Left ventricle myocardium inferior (tissue), 1 donor: ENCODE data around the gene MCC. TPM values are rescaled to one million over a fixed set of nuclear protein-coding genes. Genes with fewer than 3 reads are reported as not detected.

Experiments used
- DNase-seq: peaks from one replicate; pipeline ENCODE4 v3.0.0-alpha.2; 2020
- H3K27ac ChIP-seq: fragments of 200-600 bp; replicated peaks from 2 replicates; pipeline ENCODE4 v1.8.0; 2021
- H3K27me3 ChIP-seq: fragments of 200-600 bp; 2 replicates; pipeline ENCODE4 v1.8.0; 2021; ENCODE audit warnings: low read depth
- H3K36me3 ChIP-seq: fragments of 200-600 bp; 2 replicates; pipeline ENCODE4 v1.8.0; 2021
- H3K4me1 ChIP-seq: fragments of 200-600 bp; 2 replicates; pipeline ENCODE4 v1.8.0; 2021
- H3K4me3 ChIP-seq: fragments of 200-600 bp; 2 replicates; pipeline ENCODE4 v1.8.0; 2021; ENCODE audit warnings: mild to moderate bottlenecking, moderate library complexity
- H3K9me3 ChIP-seq: fragments of 200-600 bp; replicated peaks from 2 replicates; pipeline ENCODE4 v1.8.0; 2021
- CTCF ChIP-seq: fragments of 200-600 bp; IDR thresholded peaks from 2 replicates; pipeline ENCODE4 v1.8.0; 2021; ENCODE audit warnings: antibody characterized with exemption, mild to moderate bottlenecking, borderline replicate concordance
- intact Hi-C: fragments of 100-400 bp; cut with micrococcal nuclease; formaldehyde crosslinking; loops from one replicate; pipeline ENCODE4 v1.11.0; 2022
- total RNA-seq: library from RNA; stranded (reverse); fragmentation: NEBNext Ultra II Directional; extraction: Animal tissue kit (Norgen Biotek cat#: 25700); gene quantifications from one replicate; pipeline ENCODE4 v1.2.1, GENCODE V29; 2021
- donor health status: DM: no; HTN: yes; CAD: no; lungs with severe emphysema.

Gene MCC
- total RNA-seq, 1 donor from 2014 or later = 31.6 TPM

- TF ChIP-seq CTCF = no peak
- Histone ChIP-seq H3K36me3 (no peaks in the 10 kb centered on the region), H3K4me1 (peaks cover 50% of the 10 kb centered on the region), H3K27me3 (no peaks in the 10 kb centered on the region), H3K27ac (peak overlapping the region; percentile 54), H3K4me3 (no peak overlapping the region), H3K9me3 (no peaks in the 10 kb centered on the region)
- intact Hi-C loops = no loop called here
- no peak for DNase-seq
Observed at GRCh38 chr5:113256671-113257452, 231.4 kb downstream of the MCC start.

- TF ChIP-seq CTCF = no peak
- DNase-seq = no peak
- Histone ChIP-seq H3K9me3 (no peaks in the 10 kb centered on the region), H3K4me1 (peaks cover 61% of the 10 kb centered on the region), H3K27me3 (no peaks in the 10 kb centered on the region), H3K36me3 (no peaks in the 10 kb centered on the region), H3K27ac (peak overlapping the region; percentile 54), H3K4me3 (no peak overlapping the region)
- intact Hi-C loops = no loop called here
Observed at GRCh38 chr5:113255579-113256386, 232.5 kb downstream of the MCC start.

- H3K36me3 ChIP-seq = no peaks in the 10 kb centered on the region
- no peak for DNase-seq
- H3K9me3 ChIP-seq = no peaks in the 10 kb centered on the region
- peak overlapping the region; percentile 54 for H3K27ac ChIP-seq
- TF ChIP-seq CTCF = no peak
- H3K4me3 ChIP-seq = no peak overlapping the region
- H3K27me3 ChIP-seq = no peaks in the 10 kb centered on the region
- intact Hi-C loops = no loop called here
- H3K4me1 ChIP-seq = peaks cover 68% of the 10 kb centered on the region
Observed at GRCh38 chr5:113255105-113255504, 233.1 kb downstream of the MCC start.

- Histone ChIP-seq H3K36me3 (no peaks in the 10 kb centered on the region), H3K9me3 (no peaks in the 10 kb centered on the region), H3K27ac (no peak overlapping the region), H3K4me1 (peaks cover 78% of the 10 kb centered on the region), H3K27me3 (no peaks in the 10 kb centered on the region), H3K4me3 (no peak overlapping the region)
- TF ChIP-seq CTCF = no peak
- DNase-seq = no peak
- intact Hi-C loops = no loop called here
Observed at GRCh38 chr5:113253037-113253436, 235.2 kb downstream of the MCC start.

- H3K36me3 ChIP-seq = no peaks in the 10 kb centered on the region
- TF ChIP-seq CTCF = no peak
- intact Hi-C loops = no loop called here
- no peak for DNase-seq
- no peak overlapping the region for H3K4me3 ChIP-seq
- H3K27me3 ChIP-seq = no peaks in the 10 kb centered on the region
- H3K9me3 ChIP-seq = no peaks in the 10 kb centered on the region
- peak overlapping the region; percentile 82 for H3K27ac ChIP-seq
- H3K4me1 ChIP-seq = peaks cover 81% of the 10 kb centered on the region
Observed at GRCh38 chr5:113252066-113252465, 236.2 kb downstream of the MCC start.
